Fibroblast of lung (primary cell): Measurements from ENCODE around the gene CYP4Z1. TPM values are rescaled to one million over a fixed set of nuclear protein-coding genes. Genes with fewer than 3 reads are reported as not detected.
"Not testable (repeated sequence)": the region's sequence is repeated elsewhere in the genome, so short reads cannot be mapped to it uniquely, and the experiment has no call there.

Source experiments
- DNase-seq, 2 donors: peaks; one replicate each; pipeline versions ENCODE4 v3.0.0 to v3.0.0-alpha.2; 2010; ENCODE audit warnings: low read depth in 2 of 2
- H2AFZ ChIP-seq: 2 replicates; pipeline ENCODE4 v1.5.1; 2012; ENCODE audit warnings: low read length, control low read depth, inconsistent platforms
- H3K27ac ChIP-seq: 2 replicates; pipeline ENCODE4 v1.5.1; 2011; ENCODE audit warnings: low read length, control low read depth; ENCODE audit not compliant: insufficient read depth
- H3K27me3 ChIP-seq: 2 replicates; pipeline ENCODE4 v1.5.1; 2011; ENCODE audit warnings: mild to moderate bottlenecking, low read length; ENCODE audit not compliant: control insufficient read depth, insufficient read depth
- H3K36me3 ChIP-seq: 2 replicates; pipeline ENCODE4 v1.5.1; 2011; ENCODE audit warnings: low read length; ENCODE audit not compliant: control insufficient read depth, insufficient read depth
- H3K4me1 ChIP-seq: 2 replicates; pipeline ENCODE4 v1.5.1; 2011; ENCODE audit warnings: low read length; ENCODE audit not compliant: control insufficient read depth, insufficient read depth; ENCODE audit errors: extremely low read depth
- H3K4me2 ChIP-seq: 2 replicates; pipeline ENCODE4 v1.5.1; 2011; ENCODE audit warnings: low read length, control low read depth; ENCODE audit not compliant: insufficient read depth; ENCODE audit errors: extremely low read depth
- H3K4me3 ChIP-seq, 4 experiments: fragments of 200-600 bp in 1 of 4; sonication (generic) in 1 of 4; replicated peaks in 1 of 4; 2 replicates each; pipeline ENCODE4 v1.5.1; 2011 to 2016; ENCODE audit warnings: low read length in 4 of 4, low read depth in 3 of 4, mild to moderate bottlenecking in 3 of 4, control low read depth in 2 of 4, inconsistent platforms in 1 of 4, mixed read lengths in 1 of 4; ENCODE audit not compliant: insufficient read depth in 1 of 4; ENCODE audit errors: control extremely low read depth in 1 of 4
- H3K79me2 ChIP-seq: 2 replicates; pipeline ENCODE4 v1.5.1; 2012; ENCODE audit warnings: mild to moderate bottlenecking, low read length, inconsistent platforms; ENCODE audit not compliant: control insufficient read depth, insufficient read depth
- H3K9ac ChIP-seq: 2 replicates; pipeline ENCODE4 v1.5.1; 2011; ENCODE audit warnings: mild to moderate bottlenecking, low read length, control low read depth; ENCODE audit not compliant: insufficient read depth
- H3K9me3 ChIP-seq: 2 replicates; pipeline ENCODE4 v1.5.1; 2012; ENCODE audit warnings: low read depth, low read length; ENCODE audit not compliant: control insufficient read depth, insufficient read depth
- H4K20me1 ChIP-seq: 2 replicates; pipeline ENCODE4 v1.5.1; 2011; ENCODE audit warnings: low read length; ENCODE audit not compliant: control insufficient read depth, insufficient read depth; ENCODE audit errors: extremely low read depth
- CTCF ChIP-seq, 2 donors: IDR thresholded peaks in 1 of 2; conservative IDR thresholded peaks in 1 of 2; 1 replicate in 1 of 2; 2 replicates in 1 of 2; pipeline ENCODE4 v1.5.1; 2011 to 2012; ENCODE audit warnings: low read length in 2 of 2, control low read depth in 1 of 2, inconsistent platforms in 1 of 2, low read depth in 1 of 2, mild to moderate bottlenecking in 1 of 2
- EZH2 ChIP-seq: IDR thresholded peaks from 2 replicates; pipeline ENCODE4 v1.5.1; 2012; ENCODE audit warnings: low read length, control low read depth, mild to moderate bottlenecking; ENCODE audit errors: missing control alignments
- polyA plus RNA-seq, 2 donors: library from polyadenylated mRNA; depleted of rRNA in 1 of 2; stranded (reverse) in 1 of 2; unstranded in 1 of 2; fragments of >200 nt; gene quantifications; 2 replicates each; pipeline ENCODE4 v1.2.1, GENCODE V29; 2011 to 2012; ENCODE audit warnings: missing spikeins in 1 of 2
- total RNA-seq: library from RNA; depleted of rRNA; stranded (reverse); fragments of >200 nt; gene quantifications from 2 replicates; pipeline ENCODE4 v1.2.1, GENCODE V29; 2014

CYP4Z1 gene
- total and polyA plus RNA-seq, 2 donors (not counting 1 experiment from before 2014, with no cell fraction given) = not detected

DNA sequence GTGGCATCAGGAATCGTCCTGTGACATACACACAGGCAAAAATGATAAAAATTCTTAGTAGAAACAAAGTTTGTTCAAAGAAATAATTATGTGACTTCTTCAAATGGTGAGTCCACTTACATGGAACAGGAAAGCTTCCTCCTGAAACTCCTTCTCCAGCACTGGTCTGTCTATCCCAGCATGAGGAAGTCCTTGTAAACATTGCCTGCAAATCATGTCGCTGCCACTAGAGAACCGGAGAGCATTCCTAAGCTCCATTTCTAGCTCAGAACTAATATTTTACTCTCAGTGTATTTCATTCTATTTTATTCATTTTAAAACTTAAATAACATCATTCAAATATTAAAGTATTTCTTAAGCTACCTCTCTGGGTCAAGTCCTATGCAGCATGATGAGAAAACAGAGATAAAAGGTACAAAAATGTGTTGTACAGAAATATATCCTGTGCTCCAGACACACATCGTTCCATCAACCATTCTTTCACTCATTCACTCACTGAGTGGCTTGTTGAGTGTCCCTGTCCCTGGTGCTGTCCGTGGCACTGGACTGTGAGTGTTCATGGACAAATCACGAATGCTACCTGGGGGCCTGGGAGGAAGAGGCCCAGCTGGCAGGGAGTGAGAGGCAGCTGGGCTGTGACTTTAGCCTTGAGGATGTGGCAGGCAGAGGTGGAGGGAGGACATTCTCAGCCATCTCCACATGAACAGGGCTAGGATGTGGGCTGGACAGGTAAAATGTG lies 80.2 kb downstream of the CYP4Z1 start:
- H3K4me1 ChIP-seq = no peaks in the 10 kb centered on the region
- no peak overlapping the region for H3K4me3 ChIP-seq
- no peaks in the 10 kb centered on the region for H3K36me3 ChIP-seq
- no peak for DNase-seq
- H3K27me3 ChIP-seq = no peaks in the 10 kb centered on the region
- H3K4me2 ChIP-seq = no peak overlapping the region
- no peaks in the 10 kb centered on the region for H3K79me2 ChIP-seq
- no peak overlapping the region for H2AFZ ChIP-seq
- H3K9ac ChIP-seq = no peak overlapping the region
- TF ChIP-seq CTCF (conservative IDR thresholded peaks at IDR 0.05 in 1 of 2, IDR thresholded peaks at IDR 0.05 in 1 of 2; ENCODE audit: low read depth in 1 of 2, low read length in 2 of 2) (no peak), EZH2 (no peak)
- no peaks in the 10 kb centered on the region for H4K20me1 ChIP-seq
- H3K27ac ChIP-seq = no peak overlapping the region
- H3K9me3 ChIP-seq = no peaks in the 10 kb centered on the region

DNA sequence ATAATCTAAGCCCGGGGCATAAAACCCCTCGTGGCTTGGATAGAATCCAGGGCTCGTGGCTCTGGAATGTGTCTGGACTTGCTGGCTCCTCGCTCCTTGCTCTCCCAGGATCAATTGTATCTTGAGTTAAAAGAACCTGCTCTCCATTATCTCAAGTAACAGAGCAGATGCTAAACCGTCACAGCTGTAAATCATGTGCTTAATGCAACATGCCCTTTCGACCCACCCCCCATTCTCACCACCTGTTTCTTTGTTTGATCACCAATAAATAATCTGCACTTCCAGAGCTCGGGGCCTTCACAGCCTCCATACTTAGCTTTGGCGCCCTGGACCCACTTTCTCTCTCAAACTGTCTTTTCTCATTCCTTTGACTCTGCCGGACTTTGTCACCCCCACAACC lies 82.1 kb downstream of the CYP4Z1 start:
- not testable (repeated sequence) for H3K36me3 ChIP-seq, H3K9ac ChIP-seq, DNase-seq, H3K79me2 ChIP-seq, H3K4me2 ChIP-seq, H3K9me3 ChIP-seq, H2AFZ ChIP-seq, H3K4me1 ChIP-seq, H4K20me1 ChIP-seq, H3K4me3 ChIP-seq, H3K27me3 ChIP-seq, H3K27ac ChIP-seq

DNA sequence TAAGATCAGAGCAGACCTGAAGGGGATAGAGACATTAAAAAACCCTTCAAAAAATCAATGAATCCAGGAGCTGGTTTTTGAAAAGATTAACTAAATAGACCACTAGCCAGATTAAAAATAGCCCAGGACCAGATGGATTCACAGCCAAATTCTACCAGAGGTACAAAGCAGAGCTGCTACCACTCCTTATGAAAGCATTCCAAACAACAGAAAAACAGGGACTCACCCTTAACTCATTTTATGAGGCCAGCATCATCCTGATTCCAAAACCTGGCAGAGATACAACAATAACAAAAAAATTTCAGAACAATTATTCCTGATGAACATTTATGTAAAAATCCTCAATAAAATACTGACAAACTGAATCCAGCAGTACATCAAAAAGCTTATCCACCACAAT lies 89.4 kb downstream of the CYP4Z1 start:
- H4K20me1 ChIP-seq, H3K4me3 ChIP-seq, H3K9ac ChIP-seq, H3K4me1 ChIP-seq, H3K27ac ChIP-seq, H3K4me2 ChIP-seq, H2AFZ ChIP-seq, H3K36me3 ChIP-seq, H3K9me3 ChIP-seq, H3K27me3 ChIP-seq, H3K79me2 ChIP-seq, DNase-seq: not testable (repeated sequence)

DNA sequence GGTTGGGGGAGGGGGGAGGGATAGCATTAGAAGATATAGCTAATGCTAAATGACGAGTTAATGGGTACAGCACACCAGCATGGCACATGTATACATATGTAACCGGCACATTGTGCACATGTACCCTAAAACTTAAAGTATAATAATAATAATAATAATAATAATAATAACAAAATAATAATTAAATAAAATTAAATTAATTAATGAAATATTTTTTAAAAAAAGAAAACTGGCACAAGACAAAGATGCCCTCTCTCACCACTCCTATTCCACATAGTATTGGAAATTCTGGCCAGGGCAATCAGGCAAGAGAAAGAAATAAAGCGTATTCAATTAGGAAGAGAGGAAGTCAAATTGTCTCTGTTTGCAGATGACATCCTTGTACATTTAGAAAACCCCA lies 90.9 kb downstream of the CYP4Z1 start:
- H2AFZ ChIP-seq = not testable (repeated sequence)

More for the DNA sequence above, 90.9 kb downstream of the CYP4Z1 start:
- H3K9ac ChIP-seq, H3K4me2 ChIP-seq, H4K20me1 ChIP-seq, H3K27ac ChIP-seq, H3K4me3 ChIP-seq, H3K27me3 ChIP-seq, DNase-seq, H3K9me3 ChIP-seq, H3K4me1 ChIP-seq, H3K79me2 ChIP-seq, H3K36me3 ChIP-seq: not testable (repeated sequence)
